ENCODE results near the gene ZNF32. TPM values are rescaled to one million over a fixed set of nuclear protein-coding genes. Genes with fewer than 3 reads are reported as not detected.
"Not testable (repeated sequence)": the region's sequence is repeated elsewhere in the genome, so short reads cannot be mapped to it uniquely, and the experiment has no call there.

ZNF32 gene
- total and polyA plus RNA-seq, 12 donors: 34.4 to 73.8 (median 42.4) TPM

DNA sequence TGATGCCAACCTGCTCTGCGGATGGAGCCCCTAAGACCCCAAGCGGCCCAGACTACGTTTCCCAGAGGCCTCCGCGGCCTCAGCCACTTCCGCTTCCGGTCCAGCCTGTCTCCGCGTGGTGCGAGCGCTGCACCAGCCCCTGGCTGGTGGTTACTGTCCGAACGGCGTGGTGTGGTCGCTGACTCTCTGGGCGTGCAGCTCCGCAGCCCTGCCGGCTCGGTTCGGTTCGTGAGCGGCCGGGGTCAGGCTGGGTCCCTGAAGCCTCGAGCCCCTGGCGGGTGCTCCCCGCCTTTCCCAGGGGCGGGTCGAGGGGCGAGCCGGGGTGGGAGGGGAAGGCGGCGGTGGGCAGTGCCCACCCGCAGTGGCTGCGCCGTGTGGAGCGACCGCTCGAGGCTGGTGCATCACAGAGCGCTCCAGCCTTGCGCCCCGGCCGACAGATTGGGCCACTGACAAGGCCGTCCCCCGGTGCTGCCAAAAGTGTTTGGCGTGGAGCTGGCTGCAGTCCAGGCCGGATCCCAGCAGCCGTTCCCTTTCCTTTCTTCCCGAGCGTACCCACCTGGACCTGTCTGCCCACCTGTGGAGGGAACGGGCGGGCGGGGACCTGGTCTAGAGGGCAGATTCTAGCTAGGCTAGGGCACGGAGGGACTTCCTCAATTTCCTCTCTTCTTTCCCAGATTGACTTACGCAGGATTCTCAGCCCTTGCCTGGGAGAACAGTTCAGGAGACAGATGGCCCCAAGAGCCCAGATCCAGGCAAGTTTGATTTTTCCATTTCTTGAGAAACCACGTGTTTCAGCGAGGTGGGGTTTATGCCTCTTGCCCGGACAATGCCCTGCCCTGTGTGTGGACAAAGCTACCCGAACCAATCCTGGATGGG is 42.1 kb downstream of the ZNF32 start, which contains the start of gene ZNF485:
TSS of gene ZNF485 (plus strand) at position 116 of the 876 bp plus-strand sequence. CDS start at position 729, 613 bp downstream.
- Histone ChIP-seq H3K9me3 (peaks cover 0 to 3% (median 0%) of the 10 kb centered on the region in 11 donors), H3K27ac (peak within 1 kb of the TSS in 8 of 10 donors; percentile 14 to 81 (median 70)), H3K27me3 (no peaks in the 10 kb centered on the region), H3K4me3 (peak within 1 kb of the TSS; percentile 69 to 98 (median 90)), H3K36me3 (peaks cover 0 to 23% (median 0%) of the 10 kb centered on the region in 9 donors), H3K4me1 (peaks cover 0 to 16% (median 8%) of the 10 kb centered on the region in 9 donors)
- TF ChIP-seq, protein P1, sequence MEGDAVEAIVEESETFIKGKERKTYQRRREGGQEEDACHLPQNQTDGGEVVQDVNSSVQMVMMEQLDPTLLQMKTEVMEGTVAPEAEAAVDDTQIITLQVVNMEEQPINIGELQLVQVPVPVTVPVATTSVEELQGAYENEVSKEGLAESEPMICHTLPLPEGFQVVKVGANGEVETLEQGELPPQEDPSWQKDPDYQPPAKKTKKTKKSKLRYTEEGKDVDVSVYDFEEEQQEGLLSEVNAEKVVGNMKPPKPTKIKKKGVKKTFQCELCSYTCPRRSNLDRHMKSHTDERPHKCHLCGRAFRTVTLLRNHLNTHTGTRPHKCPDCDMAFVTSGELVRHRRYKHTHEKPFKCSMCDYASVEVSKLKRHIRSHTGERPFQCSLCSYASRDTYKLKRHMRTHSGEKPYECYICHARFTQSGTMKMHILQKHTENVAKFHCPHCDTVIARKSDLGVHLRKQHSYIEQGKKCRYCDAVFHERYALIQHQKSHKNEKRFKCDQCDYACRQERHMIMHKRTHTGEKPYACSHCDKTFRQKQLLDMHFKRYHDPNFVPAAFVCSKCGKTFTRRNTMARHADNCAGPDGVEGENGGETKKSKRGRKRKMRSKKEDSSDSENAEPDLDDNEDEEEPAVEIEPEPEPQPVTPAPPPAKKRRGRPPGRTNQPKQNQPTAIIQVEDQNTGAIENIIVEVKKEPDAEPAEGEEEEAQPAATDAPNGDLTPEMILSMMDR (IDR thresholded peaks at IDR 0.05): peak in 2 of 9 donors; percentile 19 to 37
- DNase-seq: peak; percentile 70 to 80
- 3 to 5% methylated on average over 55 to 58 of the region's 58 CpGs for WGBS, 2 donors
- peak; percentile 94 to 98 (median 96) for ATAC-seq
- intact Hi-C loops (cut with DNase I): no loop called here

DNA sequence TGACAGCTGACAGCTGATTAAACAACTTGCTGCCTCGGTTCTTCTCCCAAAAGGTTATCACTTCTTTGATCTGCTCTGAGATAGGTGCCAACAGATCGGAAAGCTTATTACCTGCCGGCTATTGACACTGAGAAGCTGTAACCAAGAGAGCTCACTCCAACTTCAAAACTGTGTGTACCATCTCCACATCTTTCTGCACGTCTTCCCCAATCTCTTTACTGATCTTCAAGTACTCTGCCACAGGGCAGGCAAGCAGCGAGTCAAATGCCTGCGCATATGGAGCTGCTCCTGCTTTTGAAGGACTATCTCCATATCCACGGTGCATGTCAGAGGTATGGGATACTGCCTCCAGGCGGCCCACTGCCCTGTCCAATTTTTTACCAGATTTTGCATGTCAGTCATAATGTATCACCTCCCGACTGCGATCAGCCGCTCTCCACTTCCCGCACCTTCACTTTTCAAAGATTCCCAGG is 42.8 kb downstream of the ZNF32 start:
- H3K4me1 ChIP-seq: peaks cover 0 to 16% (median 8%) of the 10 kb centered on the region in 9 donors
- H3K27ac ChIP-seq: peak overlapping the region in 1 of 10 donors; percentile 14
- intact Hi-C loops (cut with DNase I): no loop called here
- ATAC-seq (peak in 7 of 8 donors; percentile 17 to 40 (median 36)), DNase-seq (no peak)
- peak overlapping the region; percentile 69 to 98 (median 90) for H3K4me3 ChIP-seq
- H3K9me3 ChIP-seq: no peaks in the 10 kb centered on the region
- no peaks in the 10 kb centered on the region for H3K27me3 ChIP-seq
- TF ChIP-seq, protein P1 (IDR thresholded peaks at IDR 0.05): no peak
- H3K36me3 ChIP-seq: peaks cover 0 to 16% (median 0%) of the 10 kb centered on the region in 9 donors
- WGBS, 2 donors: 47 to 51% methylated on average over 12 of the region's 12 CpGs

DNA sequence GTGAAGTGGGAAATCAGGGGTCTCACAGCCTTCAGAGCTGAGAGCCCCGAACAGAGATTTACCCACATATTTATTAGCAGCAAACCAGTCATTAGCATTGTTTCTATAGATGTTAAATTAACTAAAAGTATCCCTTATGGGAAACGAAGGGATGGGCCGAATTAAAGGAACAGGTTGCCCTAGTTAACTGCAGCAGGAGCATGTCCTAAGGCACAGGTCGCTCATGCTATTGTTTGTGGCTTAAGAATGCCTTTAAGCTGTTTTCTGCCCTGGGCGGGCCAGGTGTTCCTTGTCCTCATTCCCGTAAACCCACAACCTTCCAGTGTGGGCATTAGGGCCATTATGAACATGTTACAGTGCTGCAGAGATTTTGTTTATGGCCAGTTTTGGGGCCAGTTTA is 47.1 kb downstream of the ZNF32 start:
- WGBS, 2 donors: 90 to 91% methylated on average over 6 of the region's 6 CpGs
- H3K4me3 ChIP-seq; H3K9me3 ChIP-seq; H3K27me3 ChIP-seq; H3K27ac ChIP-seq; intact Hi-C loops (cut with DNase I); DNase-seq; ATAC-seq; H3K36me3 ChIP-seq: not testable (repeated sequence)
- H3K4me1 ChIP-seq: peaks cover 0 to 12% (median 7%) of the 10 kb centered on the region in 9 donors

DNA sequence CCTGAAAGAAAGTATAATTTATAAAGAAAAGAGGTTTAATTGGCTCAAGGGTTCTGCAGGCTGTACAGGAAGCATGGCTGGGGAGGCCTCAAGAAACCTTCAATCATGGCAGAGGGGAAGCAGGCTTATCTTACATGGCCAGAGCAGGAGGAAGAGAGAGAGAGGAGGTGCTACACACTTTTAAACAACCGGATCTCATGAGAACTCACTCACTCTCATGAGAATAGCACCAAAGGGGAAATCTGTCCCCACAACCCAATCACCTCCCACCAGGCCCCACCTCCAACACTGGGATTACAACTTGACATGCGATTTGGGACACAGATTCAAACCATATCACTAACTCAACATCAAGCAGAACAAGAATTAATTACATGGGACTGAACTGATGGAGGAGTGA is 49.3 kb downstream of the ZNF32 start:
- Histone ChIP-seq H3K36me3 (no peaks in the 10 kb centered on the region), H3K27ac (no peak overlapping the region), H3K27me3 (no peaks in the 10 kb centered on the region), H3K9me3 (no peaks in the 10 kb centered on the region), H3K4me3 (no peak overlapping the region), H3K4me1 (peaks cover 0 to 25% (median 20%) of the 10 kb centered on the region in 9 donors)
- intact Hi-C loops (cut with DNase I): no loop called here
- DNase-seq (no peak), ATAC-seq (no peak)
- TF ChIP-seq, protein P1 (IDR thresholded peaks at IDR 0.05): no peak
- WGBS, 2 donors: 60 to 71% methylated on average over 2 of the region's 2 CpGs
